Activated CD4-positive, alpha-beta T cell treated with anti-CD3 and anti-CD28 coated beads, Interleukin-2, amount 50 U/mL, for 48 hours (primary cell): ENCODE results near the gene KRT6C.
A peak's percentile ranks its signal among the peaks of the same experiment; 100 is the strongest.

Source experiments
- DNase-seq, 2 experiments: peaks; one replicate each; pipeline ENCODE4 v3.0.0-alpha.2; 2020

The KRT6C gene

GRCh38 chr12:52434081-52434733 lies 39.4 kb downstream of the KRT6C start, which contains the start of gene KRT75:
KRT75 (minus strand) TSS chr12:52434371; CDS start chr12:52434304, 67 bp downstream.
- no peak for DNase-seq

DNA sequence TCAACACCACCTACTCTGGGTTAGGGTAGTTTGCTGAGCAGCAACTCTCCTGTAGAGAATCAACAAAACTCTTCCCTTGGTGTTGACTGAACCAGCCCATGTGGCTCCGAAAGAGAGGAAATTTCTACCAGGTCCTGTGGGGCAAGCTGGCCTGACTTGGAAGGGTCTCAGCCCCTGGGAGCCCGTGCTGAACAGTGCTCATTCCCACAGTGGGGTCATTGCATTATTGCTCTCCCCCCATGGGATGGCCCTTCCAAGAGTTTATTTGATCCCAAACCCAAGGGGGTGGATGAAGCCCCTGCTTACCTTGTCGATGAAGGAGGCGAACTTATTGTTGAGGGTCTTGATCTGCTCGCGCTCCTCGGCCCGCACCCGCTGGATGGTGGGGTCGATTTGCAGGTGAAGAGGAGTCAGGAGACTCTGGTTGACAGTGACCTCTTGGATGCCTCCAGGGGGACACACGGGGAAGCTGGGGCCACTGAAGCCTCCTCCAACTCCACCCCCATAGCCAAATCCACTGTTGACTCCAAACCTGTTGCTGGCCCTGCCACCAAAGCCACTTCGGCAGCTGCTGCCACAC lies 40.0 kb downstream of the KRT6C start:
- no peak for DNase-seq

- DNase-seq = no peak
Measured at GRCh38 chr12:52432559-52433207, 40.9 kb downstream of the KRT6C start.

- peak in 1 of 2 experiments; percentile 3 for DNase-seq
Measured at GRCh38 chr12:52428121-52428520, 45.5 kb downstream of the KRT6C start.

- DNase-seq = no peak
Measured at GRCh38 chr12:52427083-52427482, 46.5 kb downstream of the KRT6C start.

GRCh38 chr12:52426034-52426433 lies 47.6 kb downstream of the KRT6C start:
- DNase-seq = no peak

GRCh38 chr12:52425466-52425865 lies 48.1 kb downstream of the KRT6C start:
- DNase-seq = no peak

DNA sequence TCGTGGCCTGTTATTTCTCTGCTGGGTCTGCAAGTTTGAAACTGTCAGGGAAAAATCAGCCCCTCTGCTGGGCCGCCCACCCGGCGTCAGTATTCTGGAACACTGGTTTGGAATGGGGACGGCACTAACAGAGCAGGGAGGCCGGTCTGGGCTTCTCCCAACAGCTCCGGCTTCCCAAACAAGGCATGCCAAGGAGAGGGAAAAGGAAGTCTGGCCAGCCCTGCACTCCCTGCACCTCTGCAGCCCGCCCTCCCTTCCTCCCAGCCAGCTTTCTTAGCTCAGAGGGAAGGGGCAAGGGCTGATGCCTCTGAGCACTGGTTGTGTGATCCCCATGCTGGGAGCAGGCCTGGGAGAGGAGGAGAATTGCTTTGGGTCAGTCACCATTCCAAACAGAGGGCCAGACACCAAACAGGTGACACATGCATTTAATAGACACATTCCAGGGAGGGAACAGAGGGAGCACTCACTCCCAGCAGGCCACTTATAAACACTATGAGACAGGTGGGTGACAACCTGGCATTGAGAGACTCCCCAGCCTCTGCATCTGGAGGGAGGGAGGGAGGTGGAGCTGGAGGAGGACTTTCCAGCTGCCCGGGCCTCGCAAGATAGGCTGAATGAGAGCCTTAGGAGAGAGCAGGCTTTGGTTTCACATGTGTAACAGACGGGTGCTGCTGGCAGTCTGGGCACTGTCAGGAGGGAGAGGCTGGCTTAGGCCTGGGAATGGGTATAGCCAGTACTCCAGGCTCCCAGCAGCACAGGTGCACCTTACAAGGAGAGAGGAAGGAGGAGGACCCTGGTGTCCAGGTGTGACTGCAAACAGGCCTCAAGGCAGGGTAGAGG lies 49.7 kb downstream of the KRT6C start:
- DNase-seq = no peak

GRCh38 chr12:52423035-52423434 lies 50.6 kb downstream of the KRT6C start:
- no peak for DNase-seq

DNA sequence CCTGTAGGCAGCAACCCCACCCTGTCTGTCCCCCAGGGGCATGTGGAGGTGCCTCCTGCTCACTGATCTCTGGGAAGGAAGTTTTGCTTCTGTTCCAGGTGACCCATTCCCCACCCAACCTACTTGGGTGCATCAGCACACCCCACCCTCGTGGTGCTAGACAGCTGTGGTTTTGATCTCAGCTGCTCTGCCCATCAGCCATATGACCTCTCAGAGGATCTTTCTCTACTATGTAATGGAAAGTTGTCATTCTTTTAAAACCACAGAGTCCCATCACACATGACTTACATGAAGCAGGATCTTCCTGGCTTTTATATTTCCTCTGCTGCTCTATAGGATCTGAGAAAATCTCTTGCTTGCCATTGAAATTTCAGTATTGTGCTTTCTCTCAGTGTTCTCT lies 53.9 kb downstream of the KRT6C start:
- DNase-seq = no peak

DNA sequence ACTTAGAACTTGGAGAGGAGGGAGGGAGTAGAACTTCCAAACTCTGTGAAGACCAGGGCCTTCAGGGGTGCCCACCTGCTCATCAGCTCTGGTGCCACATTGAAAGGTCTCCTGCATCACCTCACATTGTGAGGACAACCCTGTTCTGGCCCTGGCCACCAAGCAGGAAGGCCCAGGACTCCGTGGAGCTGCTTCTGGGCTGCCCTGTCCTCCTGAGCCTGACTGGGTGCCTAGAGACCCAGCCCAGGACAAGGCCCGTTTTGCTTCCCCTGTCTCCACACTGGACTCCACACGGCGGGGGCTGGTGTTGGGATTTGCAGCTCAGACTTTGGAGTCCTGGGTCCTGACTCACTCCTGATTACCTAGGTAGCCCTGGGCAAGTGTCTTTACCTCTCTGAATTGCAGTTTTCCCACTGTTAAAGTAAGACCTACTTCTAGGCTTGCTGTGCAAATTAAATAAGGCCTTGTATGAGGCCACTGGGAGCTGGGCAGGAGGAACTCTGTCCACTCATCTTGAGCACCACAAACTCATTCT lies 55.0 kb downstream of the KRT6C start:
- no peak for DNase-seq
